HG02610 (cell line): ENCODE data around the gene TGFBR1.
"Not testable (repeated sequence)": the region's sequence is repeated elsewhere in the genome, so short reads cannot be mapped to it uniquely, and the experiment has no call there.

Experiments
- ATAC-seq: cut with Tn5 transposase; IDR thresholded peaks from one replicate; pipeline ENCODE4 v1.9.1; 2021; ENCODE audit warnings: mild to moderate bottlenecking, moderate library complexity; ENCODE audit not compliant: unreplicated experiment

Gene TGFBR1

GRCh38 chr9:99075246-99075912 lies 29.5 kb upstream of the TGFBR1 start:
- ATAC-seq = no peak

- ATAC-seq = no peak
These were observed 28.9 kb upstream of the TGFBR1 start for GRCh38 chr9:99076030-99076429.

- no peak for ATAC-seq
These were observed 28.3 kb upstream of the TGFBR1 start for GRCh38 chr9:99076483-99077171.

GRCh38 chr9:99078717-99079116 lies 26.2 kb upstream of the TGFBR1 start:
- no peak for ATAC-seq

GRCh38 chr9:99079542-99079941 lies 25.4 kb upstream of the TGFBR1 start:
- no peak for ATAC-seq

- no peak for ATAC-seq
These were observed 21.9 kb upstream of the TGFBR1 start for GRCh38 chr9:99083051-99083450.

- no peak for ATAC-seq
These were observed 18.7 kb upstream of the TGFBR1 start for GRCh38 chr9:99085949-99086948.

GRCh38 chr9:99087462-99087861 lies 17.5 kb upstream of the TGFBR1 start:
- ATAC-seq = no peak

GRCh38 chr9:99090336-99091130 lies 14.4 kb upstream of the TGFBR1 start:
- ATAC-seq = no peak

- no peak for ATAC-seq
These were observed 12.0 kb upstream of the TGFBR1 start for GRCh38 chr9:99092643-99093491.

GRCh38 chr9:99093492-99093791 lies 11.5 kb upstream of the TGFBR1 start:
- no peak for ATAC-seq

- ATAC-seq = no peak
These were observed 9.3 kb upstream of the TGFBR1 start for GRCh38 chr9:99095565-99095964.

- no peak for ATAC-seq
These were observed 8.5 kb upstream of the TGFBR1 start for GRCh38 chr9:99096409-99096808.

GRCh38 chr9:99099806-99100585 lies 4.9 kb upstream of the TGFBR1 start:
- not testable (repeated sequence) for ATAC-seq

- no peak for ATAC-seq
These were observed 3.6 kb upstream of the TGFBR1 start for GRCh38 chr9:99101271-99101670.

GRCh38 chr9:99101812-99102211 lies 3.1 kb upstream of the TGFBR1 start:
- ATAC-seq = no peak

- ATAC-seq = no peak
These were observed 1.6 kb upstream of the TGFBR1 start for GRCh38 chr9:99103054-99103895.

GRCh38 chr9:99103901-99104458 lies 933 bp upstream of the TGFBR1 start:
- ATAC-seq = no peak
